ENCODE results near the gene NOXO1. TPM values are rescaled to one million over a fixed set of nuclear protein-coding genes. Genes with fewer than 3 reads are reported as not detected.

Gene NOXO1
- total and polyA plus RNA-seq, 9 of the 15 experiments (the other 6 are each of a cell fraction or from before 2014, with no cell fraction given) = not detected

DNA sequence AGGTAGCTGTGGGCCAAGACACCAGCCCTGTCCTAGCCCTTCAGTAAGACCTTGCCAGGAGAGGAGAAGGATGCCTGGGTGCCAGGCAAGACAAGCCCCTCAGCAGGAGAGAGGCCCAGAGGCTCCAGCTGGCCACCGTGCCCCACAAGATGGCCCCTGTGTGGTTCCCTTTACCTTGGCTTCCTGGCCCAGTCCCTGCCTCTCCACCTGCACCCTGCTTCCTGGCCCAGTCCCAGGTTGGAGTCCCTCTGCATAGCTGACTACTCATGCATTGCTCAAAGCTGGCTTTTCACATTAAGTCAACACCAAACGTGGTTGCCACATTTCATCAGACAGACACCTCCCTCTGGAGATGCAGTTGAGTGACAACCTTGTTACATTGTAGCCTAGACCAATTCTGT, 12.5 kb upstream of the NOXO1 start (continued):
- TF ChIP-seq NKRF (IDR thresholded peaks at IDR 0.05; ENCODE audit: borderline replicate concordance) (no peak), CEBPG (CRISPR knock-in tag; IDR thresholded peaks at IDR 0.05) (peak; percentile 69; the same call in 1 of the 2 replicates), CEBPG (tag; conservative IDR thresholded peaks at IDR 0.05 in 1 of 2, IDR thresholded peaks at IDR 0.05 in 1 of 2) (peak in 1 of 2 experiments; percentile 55; a peak in 1 of 4 replicates), BCOR (IDR thresholded peaks at IDR 0.05) (no peak), KAT2B (IDR thresholded peaks at IDR 0.05; ENCODE audit: low read depth, low read length) (no peak), IRF9 (tag; IDR thresholded peaks at IDR 0.05) (0 out of 2 replicates have a peak, but pooled peaks have one; percentile 50), NRF1 (conservative IDR thresholded peaks at IDR 0.05 in 1 of 2, IDR thresholded peaks at IDR 0.05 in 1 of 2) (no peak), BRCA1 (IDR thresholded peaks at IDR 0.05) (no peak), BRCA1 (CRISPR knock-in tag; IDR thresholded peaks at IDR 0.05) (no peak), CREB3 (tag; conservative IDR thresholded peaks at IDR 0.05; ENCODE audit: low read depth) (peak; percentile 75; the same call in 1 of the 2 replicates), CUX1 (CRISPR knock-in tag; IDR thresholded peaks at IDR 0.05) (no peak), MCM2 (IDR thresholded peaks at IDR 0.05; ENCODE audit: low read depth) (no peak)
- TF ChIP-seq, protein P1, sequence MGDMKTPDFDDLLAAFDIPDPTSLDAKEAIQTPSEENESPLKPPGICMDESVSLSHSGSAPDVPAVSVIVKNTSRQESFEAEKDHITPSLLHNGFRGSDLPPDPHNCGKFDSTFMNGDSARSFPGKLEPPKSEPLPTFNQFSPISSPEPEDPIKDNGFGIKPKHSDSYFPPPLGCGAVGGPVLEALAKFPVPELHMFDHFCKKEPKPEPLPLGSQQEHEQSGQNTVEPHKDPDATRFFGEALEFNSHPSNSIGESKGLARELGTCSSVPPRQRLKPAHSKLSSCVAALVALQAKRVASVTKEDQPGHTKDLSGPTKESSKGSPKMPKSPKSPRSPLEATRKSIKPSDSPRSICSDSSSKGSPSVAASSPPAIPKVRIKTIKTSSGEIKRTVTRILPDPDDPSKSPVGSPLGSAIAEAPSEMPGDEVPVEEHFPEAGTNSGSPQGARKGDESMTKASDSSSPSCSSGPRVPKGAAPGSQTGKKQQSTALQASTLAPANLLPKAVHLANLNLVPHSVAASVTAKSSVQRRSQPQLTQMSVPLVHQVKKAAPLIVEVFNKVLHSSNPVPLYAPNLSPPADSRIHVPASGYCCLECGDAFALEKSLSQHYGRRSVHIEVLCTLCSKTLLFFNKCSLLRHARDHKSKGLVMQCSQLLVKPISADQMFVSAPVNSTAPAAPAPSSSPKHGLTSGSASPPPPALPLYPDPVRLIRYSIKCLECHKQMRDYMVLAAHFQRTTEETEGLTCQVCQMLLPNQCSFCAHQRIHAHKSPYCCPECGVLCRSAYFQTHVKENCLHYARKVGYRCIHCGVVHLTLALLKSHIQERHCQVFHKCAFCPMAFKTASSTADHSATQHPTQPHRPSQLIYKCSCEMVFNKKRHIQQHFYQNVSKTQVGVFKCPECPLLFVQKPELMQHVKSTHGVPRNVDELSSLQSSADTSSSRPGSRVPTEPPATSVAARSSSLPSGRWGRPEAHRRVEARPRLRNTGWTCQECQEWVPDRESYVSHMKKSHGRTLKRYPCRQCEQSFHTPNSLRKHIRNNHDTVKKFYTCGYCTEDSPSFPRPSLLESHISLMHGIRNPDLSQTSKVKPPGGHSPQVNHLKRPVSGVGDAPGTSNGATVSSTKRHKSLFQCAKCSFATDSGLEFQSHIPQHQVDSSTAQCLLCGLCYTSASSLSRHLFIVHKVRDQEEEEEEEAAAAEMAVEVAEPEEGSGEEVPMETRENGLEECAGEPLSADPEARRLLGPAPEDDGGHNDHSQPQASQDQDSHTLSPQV (IDR thresholded peaks at IDR 0.05) = peak; percentile 93

All from K562 (cell line).